Measurements from ENCODE around the gene NAV3. TPM values are rescaled to one million over a fixed set of nuclear protein-coding genes. Genes with fewer than 3 reads are reported as not detected.

NAV3 gene
- total RNA-seq, 1 experiment from 2014 or later: 2.5 TPM

GRCh38 chr12:77837876-77838291 lies 7.2 kb downstream of the NAV3 start:
- Histone ChIP-seq H3K4me3 (ENCODE audit: low read depth in 2 of 2, low read length in 2 of 2) (no peak overlapping the region), H3K27me3 (ENCODE audit: control insufficient read depth, insufficient read depth, low read length) (no peaks in the 10 kb centered on the region), H3K4me1 (ENCODE audit: control insufficient read depth, insufficient read depth, low read length) (no peaks in the 10 kb centered on the region), H3K36me3 (ENCODE audit: control insufficient read depth, insufficient read depth, low read length) (no peaks in the 10 kb centered on the region), H3K27ac (ENCODE audit: low read length) (no peak overlapping the region), H3K9me3 (ENCODE audit: control insufficient read depth, insufficient read depth, low read depth, low read length) (no peaks in the 10 kb centered on the region)
- BruUV-seq (replicated peaks): no TSS peak
- intact Hi-C loops (cut with micrococcal nuclease; ENCODE audit: unreplicated experiment) (no loop called here), in situ Hi-C loops (cut with HindIII; ENCODE audit: low pct_unique_long_range_greater_than_20kb, low sequenced_read_pairs) (no loop called here)
- TF ChIP-seq REST (IDR thresholded peaks at IDR 0.05; ENCODE audit: insufficient read depth in 1 of 2, low read depth in 2 of 2, low read length in 1 of 2) (no peak), POLR2AphosphoS5 (IDR thresholded peaks at IDR 0.05; ENCODE audit: low read depth, low read length) (no peak), CTCF (IDR thresholded peaks at IDR 0.05) (no peak), TCF7L2 (IDR thresholded peaks at IDR 0.05; ENCODE audit: low read depth, low read length) (no peak), SIN3A (IDR thresholded peaks at IDR 0.05; ENCODE audit: borderline replicate concordance, insufficient read depth, low read depth, low read length) (no peak)
- POLR2A ChIA-PET: no interaction called here
- ATAC-seq (no peak), DNase-seq (ENCODE audit: low read depth, low spot score) (no peak)
- CTCF ChIA-PET: no interaction called here

- no peak for DNase-seq (ENCODE audit: low read depth, low spot score)
- ChIA-PET CTCF (no interaction called here), POLR2A (no interaction called here)
- intact Hi-C loops (cut with micrococcal nuclease; ENCODE audit: unreplicated experiment): no loop called here
- Histone ChIP-seq H3K9me3 (ENCODE audit: control insufficient read depth, insufficient read depth, low read depth, low read length) (no peaks in the 10 kb centered on the region), H3K4me1 (ENCODE audit: control insufficient read depth, insufficient read depth, low read length) (no peaks in the 10 kb centered on the region), H3K36me3 (ENCODE audit: control insufficient read depth, insufficient read depth, low read length) (no peaks in the 10 kb centered on the region), H3K27ac (ENCODE audit: low read length) (no peak overlapping the region), H3K27me3 (ENCODE audit: control insufficient read depth, insufficient read depth, low read length) (no peaks in the 10 kb centered on the region), H3K4me3 (ENCODE audit: low read depth in 2 of 2, low read length in 2 of 2) (no peak overlapping the region)
- no peak for ATAC-seq
- no TSS peak for BruUV-seq (replicated peaks)
- TF ChIP-seq POLR2AphosphoS5 (IDR thresholded peaks at IDR 0.05; ENCODE audit: low read depth, low read length) (no peak), TCF7L2 (IDR thresholded peaks at IDR 0.05; ENCODE audit: low read depth, low read length) (no peak), SIN3A (IDR thresholded peaks at IDR 0.05; ENCODE audit: borderline replicate concordance, insufficient read depth, low read depth, low read length) (no peak), CTCF (IDR thresholded peaks at IDR 0.05) (no peak), REST (IDR thresholded peaks at IDR 0.05; ENCODE audit: insufficient read depth in 1 of 2, low read depth in 2 of 2, low read length in 1 of 2) (no peak)
- in situ Hi-C loops (cut with HindIII; ENCODE audit: low pct_unique_long_range_greater_than_20kb, low sequenced_read_pairs): no loop called here
Measured at GRCh38 chr12:77841521-77841920, 10.8 kb downstream of the NAV3 start.
